GM21526 (cell line): ENCODE measurements around the gene TMEM132D.

Experiments
- ATAC-seq: cut with Tn5 transposase; IDR thresholded peaks from one replicate; pipeline ENCODE4 v1.9.1; 2021; ENCODE audit warnings: moderate library complexity; ENCODE audit not compliant: unreplicated experiment, low FRiP score

The TMEM132D gene

GRCh38 chr12:129673806-129674205 lies 230.0 kb downstream of the TMEM132D start:
- no peak for ATAC-seq

- ATAC-seq = no peak
Observed at GRCh38 chr12:129672110-129672509, 231.7 kb downstream of the TMEM132D start.

- ATAC-seq = no peak
Observed at GRCh38 chr12:129670256-129670920, 233.4 kb downstream of the TMEM132D start.

- no peak for ATAC-seq
Observed at GRCh38 chr12:129665414-129665813, 238.4 kb downstream of the TMEM132D start.

- no peak for ATAC-seq
Observed at GRCh38 chr12:129662234-129662633, 241.6 kb downstream of the TMEM132D start.

- no peak for ATAC-seq
Observed at GRCh38 chr12:129660946-129661345, 242.9 kb downstream of the TMEM132D start.

GRCh38 chr12:129659961-129660622 lies 243.7 kb downstream of the TMEM132D start:
- no peak for ATAC-seq

- no peak for ATAC-seq
Observed at GRCh38 chr12:129657179-129657578, 246.6 kb downstream of the TMEM132D start.

- no peak for ATAC-seq
Observed at GRCh38 chr12:129651951-129652350, 251.9 kb downstream of the TMEM132D start.

GRCh38 chr12:129641926-129642325 lies 261.9 kb downstream of the TMEM132D start:
- ATAC-seq = no peak

- ATAC-seq = no peak
Observed at GRCh38 chr12:129635021-129635685, 268.7 kb downstream of the TMEM132D start.

GRCh38 chr12:129631316-129631715 lies 272.5 kb downstream of the TMEM132D start:
- ATAC-seq = no peak

- ATAC-seq = no peak
Observed at GRCh38 chr12:129629901-129630300, 273.9 kb downstream of the TMEM132D start.

GRCh38 chr12:129622566-129622965 lies 281.3 kb downstream of the TMEM132D start:
- no peak for ATAC-seq

- ATAC-seq = no peak
Observed at GRCh38 chr12:129619271-129619670, 284.6 kb downstream of the TMEM132D start.

- no peak for ATAC-seq
Observed at GRCh38 chr12:129617849-129618248, 286.0 kb downstream of the TMEM132D start.

- ATAC-seq = no peak
Observed at GRCh38 chr12:129615001-129615400, 288.8 kb downstream of the TMEM132D start.

- ATAC-seq = no peak
Observed at GRCh38 chr12:129614221-129614885, 289.5 kb downstream of the TMEM132D start.

- no peak for ATAC-seq
Observed at GRCh38 chr12:129613314-129613713, 290.5 kb downstream of the TMEM132D start.

- no peak for ATAC-seq
Observed at GRCh38 chr12:129610601-129611120, 293.2 kb downstream of the TMEM132D start.

GRCh38 chr12:129607756-129608155 lies 296.1 kb downstream of the TMEM132D start:
- ATAC-seq = no peak
